CD4-positive, CD25-positive, alpha-beta regulatory T cell (primary cell): ENCODE results near the gene COMP. TPM values are rescaled to one million over a fixed set of nuclear protein-coding genes. Genes with fewer than 3 reads are reported as not detected.
A peak's percentile ranks its signal among the peaks of the same experiment; 100 is the strongest.

Experiments used
- ATAC-seq, 2 donors: fragments of 150-1000 bp; cut with Tn5 transposase; one replicate each; pipeline ENCODE4 v1.10.0; 2021; ENCODE audit warnings: low read depth in 2 of 2, moderate number of reproducible peaks in 2 of 2, moderate library complexity in 1 of 2
- DNase-seq, 3 donors: peaks; one replicate each; pipeline versions ENCODE4 v3.0.0 to v3.0.0-alpha.2; 2012 to 2022; ENCODE audit warnings: mixed read lengths in 1 of 3
- H3K27ac ChIP-seq: one replicate; pipeline ENCODE4 v1.7.0; 2013; ENCODE audit warnings: mild to moderate bottlenecking, low read length; ENCODE audit not compliant: insufficient read depth, poor library complexity, severe bottlenecking
- H3K27me3 ChIP-seq: one replicate; pipeline ENCODE4 v1.7.0; 2013; ENCODE audit warnings: low read length; ENCODE audit not compliant: control insufficient read depth, insufficient read depth
- H3K36me3 ChIP-seq: one replicate; pipeline ENCODE4 v1.7.0; 2013; ENCODE audit warnings: mild to moderate bottlenecking, low read length, moderate library complexity; ENCODE audit not compliant: control insufficient read depth, insufficient read depth
- H3K4me1 ChIP-seq: 2 replicates; pipeline ENCODE4 v1.7.0; 2013; ENCODE audit warnings: mild to moderate bottlenecking, low read length; ENCODE audit not compliant: insufficient read depth, control insufficient read depth, poor library complexity, severe bottlenecking
- H3K4me3 ChIP-seq: one replicate; pipeline ENCODE4 v1.7.0; 2013; ENCODE audit warnings: low read depth, mild to moderate bottlenecking, low read length, moderate library complexity
- H3K9me3 ChIP-seq, 2 experiments: 1 replicate in 1 of 2; 2 replicates in 1 of 2; pipeline ENCODE4 v1.7.0; 2013; ENCODE audit warnings: low read length in 2 of 2, mild to moderate bottlenecking in 1 of 2, moderate library complexity in 1 of 2; ENCODE audit not compliant: control insufficient read depth in 2 of 2
- H3K27ac Mint-ChIP-seq, 3 donors: one replicate each; pipeline ENCODE4 v1.8.0; 2020 to 2022; ENCODE audit warnings: mild to moderate bottlenecking in 3 of 3, mixed read lengths in 3 of 3, moderate library complexity in 2 of 3
- H3K27me3 Mint-ChIP-seq: one replicate; pipeline ENCODE4 v1.8.0; 2022; ENCODE audit warnings: mild to moderate bottlenecking, mixed read lengths
- H3K36me3 Mint-ChIP-seq: one replicate; pipeline ENCODE4 v1.8.0; 2020; ENCODE audit warnings: mixed read lengths
- H3K4me1 Mint-ChIP-seq, 4 donors: one replicate each; pipeline ENCODE4 v1.8.0; 2020 to 2022; ENCODE audit warnings: mixed read lengths in 4 of 4, mild to moderate bottlenecking in 1 of 4
- H3K4me3 Mint-ChIP-seq, 4 donors: one replicate each; pipeline ENCODE4 v1.8.0; 2020 to 2022; ENCODE audit warnings: mild to moderate bottlenecking in 4 of 4, mixed read lengths in 4 of 4, moderate library complexity in 3 of 4
- H3K9me3 Mint-ChIP-seq, 7 donors: one replicate each; pipeline ENCODE4 v1.8.0; 2020 to 2022; ENCODE audit warnings: mixed read lengths in 7 of 7, mild to moderate bottlenecking in 3 of 7, moderate library complexity in 2 of 7
- polyA plus RNA-seq, 4 donors: library from polyadenylated mRNA; unstranded; fragments of 300-500 nt; fragmentation: Illumina TruSeq; gene quantifications; one replicate each; pipeline ENCODE4 v1.2.3, GENCODE V29; 2021
- total RNA-seq: library from RNA; stranded (reverse); gene quantifications from one replicate; pipeline ENCODE4 v1.2.3, GENCODE V29; 2022

The COMP gene
- total RNA-seq (not detected), polyA plus RNA-seq (not detected)

GRCh38 chr19:18790566-18791314 lies at the start of gene COMP:
Gene COMP, minus strand, starts transcription at chr19:18791305. Its CDS starts 36 bp downstream, at chr19:18791269.
- DNase-seq (no peak), ATAC-seq (no peak)
- Mint-ChIP-seq H3K9me3 (peaks cover 0 to 6% (median 0%) of the 10 kb centered on the region in 7 donors), H3K36me3 (no peaks in the 10 kb centered on the region), H3K27ac (peak within 1 kb of the TSS in 1 of 3 donors; percentile 26), H3K4me3 (peak within 1 kb of the TSS in 3 of 4 donors; percentile 78 to 89 (median 88)), H3K4me1 (peaks cover 0 to 38% (median 17%) of the 10 kb centered on the region in 4 donors), H3K27me3 (peaks cover 84% of the 10 kb centered on the region)
- H3K36me3 ChIP-seq, result no peaks in the 10 kb centered on the region
- peaks cover 9% of the 10 kb centered on the region for H3K27me3 ChIP-seq
- H3K9me3 ChIP-seq, result no peaks in the 10 kb centered on the region
- H3K4me1 ChIP-seq, result peaks cover 36% of the 10 kb centered on the region
- H3K4me3 ChIP-seq, result no peak within 1 kb of the TSS
- H3K27ac ChIP-seq, result no peak within 1 kb of the TSS

GRCh38 chr19:18840288-18841267 lies 49.5 kb upstream of the COMP start:
- Histone ChIP-seq H3K36me3 (peaks cover 13% of the 10 kb centered on the region), H3K9me3 (no peaks in the 10 kb centered on the region), H3K4me1 (peaks cover 86% of the 10 kb centered on the region), H3K4me3 (no peak overlapping the region), H3K27ac (no peak overlapping the region), H3K27me3 (no peaks in the 10 kb centered on the region)
- H3K9me3 Mint-ChIP-seq, result no peaks in the 10 kb centered on the region
- no peaks in the 10 kb centered on the region for H3K27me3 Mint-ChIP-seq
- ATAC-seq (no peak), DNase-seq (no peak)
- peaks cover 20% of the 10 kb centered on the region for H3K36me3 Mint-ChIP-seq
- peaks cover 15 to 93% (median 72%) of the 10 kb centered on the region in 4 donors for H3K4me1 Mint-ChIP-seq
- peak overlapping the region; percentile 39 to 81 (median 70) for H3K4me3 Mint-ChIP-seq
- peak overlapping the region; percentile 49 to 81 (median 63) for H3K27ac Mint-ChIP-seq

GRCh38 chr19:18839465-18840287 lies 48.6 kb upstream of the COMP start:
- peak overlapping the region in 2 of 3 donors; percentile 63 to 65 for H3K27ac Mint-ChIP-seq

GRCh38 chr19:18834644-18834984 lies 43.5 kb upstream of the COMP start:
- H3K36me3 ChIP-seq, result peaks cover 21% of the 10 kb centered on the region
- Mint-ChIP-seq H3K4me3 (peak overlapping the region; percentile 92 to 97 (median 94)), H3K27me3 (no peaks in the 10 kb centered on the region), H3K27ac (peak overlapping the region in 2 of 3 donors; percentile 82 to 88), H3K9me3 (no peaks in the 10 kb centered on the region), H3K4me1 (peaks cover 29 to 71% (median 53%) of the 10 kb centered on the region in 4 donors), H3K36me3 (peaks cover 22% of the 10 kb centered on the region)
- DNase-seq, result no peak
- no peak for ATAC-seq
- peak overlapping the region; percentile 89 for H3K4me3 ChIP-seq
- peak overlapping the region; percentile 14 for H3K27ac ChIP-seq
- H3K27me3 ChIP-seq, result no peaks in the 10 kb centered on the region
- peaks cover 70% of the 10 kb centered on the region for H3K4me1 ChIP-seq
- no peaks in the 10 kb centered on the region for H3K9me3 ChIP-seq

More at GRCh38 chr19:18839465-18840287, 48.6 kb upstream of the COMP start:
- ATAC-seq, result no peak
- no peaks in the 10 kb centered on the region for H3K27me3 Mint-ChIP-seq
- peaks cover 18% of the 10 kb centered on the region for H3K36me3 Mint-ChIP-seq
- Histone ChIP-seq H3K4me1 (peaks cover 89% of the 10 kb centered on the region), H3K9me3 (no peaks in the 10 kb centered on the region), H3K27ac (no peak overlapping the region), H3K36me3 (peaks cover 19% of the 10 kb centered on the region), H3K27me3 (no peaks in the 10 kb centered on the region), H3K4me3 (no peak overlapping the region)
- peaks cover 21 to 94% (median 73%) of the 10 kb centered on the region in 4 donors for H3K4me1 Mint-ChIP-seq
- H3K4me3 Mint-ChIP-seq, result peak overlapping the region in 3 of 4 donors; percentile 61 to 80 (median 68)
- DNase-seq, result no peak
- H3K9me3 Mint-ChIP-seq, result no peaks in the 10 kb centered on the region

- Mint-ChIP-seq H3K4me1 (peaks cover 29 to 66% (median 51%) of the 10 kb centered on the region in 4 donors), H3K9me3 (no peaks in the 10 kb centered on the region), H3K36me3 (peaks cover 22% of the 10 kb centered on the region), H3K27ac (peak overlapping the region; percentile 82 to 95 (median 88)), H3K27me3 (no peaks in the 10 kb centered on the region), H3K4me3 (peak overlapping the region; percentile 92 to 97 (median 94))
- Histone ChIP-seq H3K9me3 (no peaks in the 10 kb centered on the region), H3K4me3 (peak overlapping the region; percentile 89), H3K4me1 (peaks cover 64% of the 10 kb centered on the region), H3K36me3 (peaks cover 21% of the 10 kb centered on the region), H3K27ac (peak overlapping the region; percentile 30), H3K27me3 (no peaks in the 10 kb centered on the region)
- DNase-seq (no peak), ATAC-seq (no peak)
These were observed 42.9 kb upstream of the COMP start for GRCh38 chr19:18833849-18834643.

- DNase-seq, result no peak
- no peaks in the 10 kb centered on the region for H3K9me3 Mint-ChIP-seq
- Histone ChIP-seq H3K4me1 (peaks cover 57% of the 10 kb centered on the region), H3K27ac (peak overlapping the region; percentile 87), H3K9me3 (no peaks in the 10 kb centered on the region), H3K27me3 (no peaks in the 10 kb centered on the region), H3K4me3 (peak overlapping the region; percentile 89), H3K36me3 (peaks cover 21% of the 10 kb centered on the region)
- peaks cover 20% of the 10 kb centered on the region for H3K36me3 Mint-ChIP-seq
- H3K27me3 Mint-ChIP-seq, result peaks cover 8% of the 10 kb centered on the region
- no peak for ATAC-seq
- peak overlapping the region; percentile 82 to 96 (median 93) for H3K27ac Mint-ChIP-seq
- H3K4me1 Mint-ChIP-seq, result peaks cover 29 to 56% (median 44%) of the 10 kb centered on the region in 4 donors
- H3K4me3 Mint-ChIP-seq, result peak overlapping the region; percentile 92 to 97 (median 94)
These were observed 42.0 kb upstream of the COMP start for GRCh38 chr19:18833141-18833476.
